DND-41 (cell line): ENCODE measurements around the gene CC2D2A.

Experiments used
- ATAC-seq: fragments of 200-7000 bp; cut with Tn5 transposase; 3 replicates; pipeline ENCODE4 v1.9.1; 2021; ENCODE audit warnings: low read depth; ENCODE audit not compliant: insufficient read depth
- DNase-seq: peaks from one replicate; pipeline ENCODE4 v3.0.0-alpha.2; 2020
- H2AFZ ChIP-seq: 2 replicates; pipeline ENCODE4 v1.6.0; 2012; ENCODE audit warnings: low read depth, low read length
- H3K27ac ChIP-seq: 2 replicates; pipeline ENCODE4 v1.5.1; 2012; ENCODE audit warnings: low read length, inconsistent platforms
- H3K27me3 ChIP-seq: fragments of 200-600 bp; sonication (generic); 2 replicates; pipeline ENCODE4 v1.6.0; 2012; ENCODE audit warnings: low read length, mild to moderate bottlenecking, inconsistent platforms; ENCODE audit not compliant: insufficient read depth, poor library complexity
- H3K36me3 ChIP-seq: 2 replicates; pipeline ENCODE4 v1.5.1; 2012; ENCODE audit warnings: low read length, inconsistent platforms; ENCODE audit not compliant: insufficient read depth
- H3K4me1 ChIP-seq: 2 replicates; pipeline ENCODE4 v1.5.1; 2012; ENCODE audit warnings: mild to moderate bottlenecking, low read length; ENCODE audit not compliant: insufficient read depth
- H3K4me2 ChIP-seq: 2 replicates; pipeline ENCODE4 v1.6.0; 2012; ENCODE audit warnings: mild to moderate bottlenecking, moderate library complexity, low read length, inconsistent platforms; ENCODE audit not compliant: insufficient read depth
- H3K4me3 ChIP-seq, 2 experiments: fragments of 200-600 bp in 1 of 2; shearing (Covaris generic) in 1 of 2; 2 replicates each; pipeline ENCODE4 v1.5.1; 2012 to 2016; ENCODE audit warnings: inconsistent platforms in 2 of 2, low read length in 2 of 2, mild to moderate bottlenecking in 2 of 2, low read depth in 1 of 2, moderate library complexity in 1 of 2
- H3K79me2 ChIP-seq: 2 replicates; pipeline ENCODE4 v1.6.0; 2012; ENCODE audit warnings: low read length, inconsistent platforms; ENCODE audit not compliant: insufficient read depth
- H3K9ac ChIP-seq: 2 replicates; pipeline ENCODE4 v1.6.0; 2012; ENCODE audit warnings: low read depth, mild to moderate bottlenecking, inconsistent platforms, low read length, moderate library complexity
- H3K9me3 ChIP-seq: 2 replicates; pipeline ENCODE4 v1.5.1; 2012; ENCODE audit warnings: low read length, moderate library complexity, mild to moderate bottlenecking, inconsistent platforms; ENCODE audit not compliant: insufficient read depth, severe bottlenecking
- H4K20me1 ChIP-seq: 2 replicates; pipeline ENCODE4 v1.6.0; 2012; ENCODE audit warnings: low read length; ENCODE audit not compliant: insufficient read depth
- EZH2 ChIP-seq: IDR thresholded peaks from 3 replicates; pipeline ENCODE4 v1.6.1; 2012; ENCODE audit warnings: borderline replicate concordance, low read depth, mild to moderate bottlenecking, moderate library complexity, low read length, inconsistent platforms; ENCODE audit not compliant: severe bottlenecking
- TF ChIP-seq, protein P1 (sequence below): IDR thresholded peaks from 2 replicates; pipeline ENCODE4 v1.5.1; 2012; ENCODE audit warnings: borderline replicate concordance, low read length, moderate library complexity, mild to moderate bottlenecking; ENCODE audit not compliant: poor library complexity, severe bottlenecking; ENCODE audit errors: extremely low read depth

Gene CC2D2A

GRCh38 chr4:15451181-15451865, 18.4 kb upstream of the CC2D2A start:
- Histone ChIP-seq H3K9ac (no peak overlapping the region), H3K79me2 (no peaks in the 10 kb centered on the region), H3K27ac (no peak overlapping the region), H3K9me3 (no peaks in the 10 kb centered on the region), H3K27me3 (no peaks in the 10 kb centered on the region), H3K4me3 (no peak overlapping the region), H4K20me1 (no peaks in the 10 kb centered on the region), H3K4me1 (no peaks in the 10 kb centered on the region), H3K4me2 (no peak overlapping the region), H2AFZ (no peak overlapping the region), H3K36me3 (no peaks in the 10 kb centered on the region)
- TF ChIP-seq, protein P1, sequence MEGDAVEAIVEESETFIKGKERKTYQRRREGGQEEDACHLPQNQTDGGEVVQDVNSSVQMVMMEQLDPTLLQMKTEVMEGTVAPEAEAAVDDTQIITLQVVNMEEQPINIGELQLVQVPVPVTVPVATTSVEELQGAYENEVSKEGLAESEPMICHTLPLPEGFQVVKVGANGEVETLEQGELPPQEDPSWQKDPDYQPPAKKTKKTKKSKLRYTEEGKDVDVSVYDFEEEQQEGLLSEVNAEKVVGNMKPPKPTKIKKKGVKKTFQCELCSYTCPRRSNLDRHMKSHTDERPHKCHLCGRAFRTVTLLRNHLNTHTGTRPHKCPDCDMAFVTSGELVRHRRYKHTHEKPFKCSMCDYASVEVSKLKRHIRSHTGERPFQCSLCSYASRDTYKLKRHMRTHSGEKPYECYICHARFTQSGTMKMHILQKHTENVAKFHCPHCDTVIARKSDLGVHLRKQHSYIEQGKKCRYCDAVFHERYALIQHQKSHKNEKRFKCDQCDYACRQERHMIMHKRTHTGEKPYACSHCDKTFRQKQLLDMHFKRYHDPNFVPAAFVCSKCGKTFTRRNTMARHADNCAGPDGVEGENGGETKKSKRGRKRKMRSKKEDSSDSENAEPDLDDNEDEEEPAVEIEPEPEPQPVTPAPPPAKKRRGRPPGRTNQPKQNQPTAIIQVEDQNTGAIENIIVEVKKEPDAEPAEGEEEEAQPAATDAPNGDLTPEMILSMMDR, result no peak
- DNase-seq (no peak), ATAC-seq (no peak)

DNA sequence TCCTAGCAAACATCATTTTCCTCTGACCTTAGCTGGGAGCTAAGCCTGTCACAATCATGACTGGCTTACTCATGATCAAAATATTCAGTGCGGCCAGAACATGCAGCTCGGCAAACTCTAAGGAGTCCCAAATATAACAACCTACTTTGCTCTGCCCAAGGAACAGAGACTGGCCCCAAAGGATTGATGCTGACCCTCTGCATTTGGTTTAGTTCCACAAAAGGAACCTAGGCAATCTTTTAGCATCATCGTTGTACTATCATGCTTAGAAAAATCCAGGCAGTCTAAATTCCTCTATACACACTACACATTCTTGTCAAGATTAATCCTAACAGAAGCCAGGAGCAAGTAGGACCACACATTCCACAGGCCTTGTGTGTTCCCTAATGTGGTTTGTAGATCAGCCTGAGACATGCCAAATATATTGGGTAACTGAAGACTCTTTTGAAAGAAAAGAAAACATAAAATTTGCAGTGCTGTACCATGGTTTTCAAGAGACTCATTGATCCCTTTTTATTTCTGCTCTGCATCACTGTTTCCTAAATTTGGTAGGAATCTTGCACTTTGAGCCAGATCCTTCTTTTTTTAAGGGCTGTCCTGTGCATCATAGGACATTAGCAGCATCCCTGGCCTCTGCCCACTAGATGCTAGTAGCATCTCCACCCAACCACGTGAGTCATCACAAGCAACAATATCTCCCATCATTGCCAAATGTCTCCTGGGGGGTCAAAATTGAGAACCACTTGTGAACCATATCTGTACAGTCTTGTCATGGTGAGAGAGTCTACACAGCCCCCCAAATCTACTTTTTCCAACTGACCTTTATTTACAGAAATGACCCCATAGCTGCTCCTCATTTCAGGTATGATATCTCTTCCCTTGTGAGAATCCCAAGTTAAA, 17.6 kb upstream of the CC2D2A start:
- H3K4me3 ChIP-seq, result no peak overlapping the region
- H3K9me3 ChIP-seq, result no peaks in the 10 kb centered on the region
- no peak overlapping the region for H3K27ac ChIP-seq
- H3K36me3 ChIP-seq, result no peaks in the 10 kb centered on the region
- no peaks in the 10 kb centered on the region for H3K79me2 ChIP-seq
- no peaks in the 10 kb centered on the region for H4K20me1 ChIP-seq
- no peak overlapping the region for H3K4me2 ChIP-seq
- no peaks in the 10 kb centered on the region for H3K27me3 ChIP-seq
- no peak for DNase-seq
- no peak overlapping the region for H2AFZ ChIP-seq
- H3K4me1 ChIP-seq, result no peaks in the 10 kb centered on the region
- no peak for ATAC-seq
- no peak overlapping the region for H3K9ac ChIP-seq
- TF ChIP-seq EZH2, result no peak
- TF ChIP-seq, protein P1, result no peak

- no peak for ATAC-seq
- no peaks in the 10 kb centered on the region for H3K79me2 ChIP-seq
- no peaks in the 10 kb centered on the region for H3K9me3 ChIP-seq
- H3K4me3 ChIP-seq, result no peak overlapping the region
- no peak overlapping the region for H3K9ac ChIP-seq
- H4K20me1 ChIP-seq, result no peaks in the 10 kb centered on the region
- no peaks in the 10 kb centered on the region for H3K4me1 ChIP-seq
- no peak for TF ChIP-seq EZH2
- TF ChIP-seq, protein P1, result no peak
- H3K27ac ChIP-seq, result no peak overlapping the region
- no peak overlapping the region for H2AFZ ChIP-seq
- no peak for DNase-seq
- H3K36me3 ChIP-seq, result no peaks in the 10 kb centered on the region
- no peak overlapping the region for H3K4me2 ChIP-seq
- H3K27me3 ChIP-seq, result no peaks in the 10 kb centered on the region
These were observed 14.4 kb upstream of the CC2D2A start for GRCh38 chr4:15455290-15455689.
